ENCODE data around the gene MRPL41.

GRCh38 chr9:137564817-137565411 lies 13.2 kb downstream of the MRPL41 start:
- TF ChIP-seq CTCF (IDR thresholded peaks at IDR 0.05) = no peak
- TF ChIP-seq USF2 (IDR thresholded peaks at IDR 0.05) = no peak
- TF ChIP-seq EP300 (IDR thresholded peaks at IDR 0.05) = no peak
- no peak for TF ChIP-seq E2F6 (IDR thresholded peaks at IDR 0.05; ENCODE audit: borderline replicate concordance, low read depth)
- no peak for TF ChIP-seq POLR2A (IDR thresholded peaks at IDR 0.05; ENCODE audit: low read length)
- TF ChIP-seq JUN (IDR thresholded peaks at IDR 0.05) = no peak
- TF ChIP-seq HDAC2 (IDR thresholded peaks at IDR 0.05) = no peak
- no peak for TF ChIP-seq RNF2 (IDR thresholded peaks at IDR 0.05; ENCODE audit: borderline replicate concordance, low read depth)
- no peak for TF ChIP-seq CHD4 (IDR thresholded peaks at IDR 0.05; ENCODE audit: borderline replicate concordance)
- no peak for TF ChIP-seq CHD2 (IDR thresholded peaks at IDR 0.05; ENCODE audit: low read length, partially characterized antibody)
- TF ChIP-seq BCL3 (IDR thresholded peaks at IDR 0.05) = no peak
- TF ChIP-seq SMC3 (IDR thresholded peaks at IDR 0.05) = no peak
- TF ChIP-seq HMGXB4 (CRISPR knock-in tag; IDR thresholded peaks at IDR 0.05; ENCODE audit: borderline replicate concordance) = no peak
- TF ChIP-seq MAZ (IDR thresholded peaks at IDR 0.05; ENCODE audit: borderline replicate concordance, low read depth, low read length) = no peak
